Neural progenitor cell (in vitro differentiated cells): ENCODE data around the gene AEN. TPM values are rescaled to one million over a fixed set of nuclear protein-coding genes. Genes with fewer than 3 reads are reported as not detected.

ENCODE experiments used
- DNase-seq: peaks from one replicate; pipeline ENCODE4 v3.0.0-alpha.2; 2016; ENCODE audit warnings: low spot score
- H2AFZ ChIP-seq: fragments of 200-600 bp; sonication (generic); replicated peaks from 2 replicates; pipeline ENCODE4 v1.6.1; 2016; ENCODE audit warnings: antibody characterized with exemption
- H3F3A ChIP-seq: fragments of 200-600 bp; sonication (generic); 2 replicates; pipeline ENCODE4 v1.6.1; 2016; ENCODE audit warnings: antibody characterized with exemption, low read depth
- H3K27ac ChIP-seq: fragments of 200-600 bp; sonication (generic); 2 replicates; pipeline ENCODE4 v1.5.1; 2016; ENCODE audit warnings: mild to moderate bottlenecking
- H3K27me3 ChIP-seq: fragments of 200-600 bp; sonication (generic); 2 replicates; pipeline ENCODE4 v1.6.1; 2016; ENCODE audit warnings: mild to moderate bottlenecking, moderate library complexity
- H3K36me3 ChIP-seq: fragments of 200-600 bp; sonication (generic); 2 replicates; pipeline ENCODE4 v1.5.1; 2016
- H3K4me1 ChIP-seq: fragments of 200-600 bp; sonication (generic); 2 replicates; pipeline ENCODE4 v1.6.1; 2016; ENCODE audit warnings: mixed run types
- H3K4me2 ChIP-seq: fragments of 200-600 bp; sonication (generic); 2 replicates; pipeline ENCODE4 v1.6.1; 2016
- H3K4me3 ChIP-seq: fragments of 200-600 bp; sonication (generic); 2 replicates; pipeline ENCODE4 v1.5.1; 2016
- H3K79me2 ChIP-seq: fragments of 200-600 bp; sonication (generic); 2 replicates; pipeline ENCODE4 v1.6.1; 2016; ENCODE audit warnings: low read depth
- H3K9ac ChIP-seq: fragments of 200-600 bp; sonication (generic); 2 replicates; pipeline ENCODE4 v1.6.1; 2016
- H3K9me3 ChIP-seq: fragments of 200-600 bp; sonication (generic); 2 replicates; pipeline ENCODE4 v1.5.1; 2016; ENCODE audit warnings: low read depth
- H4K20me1 ChIP-seq: fragments of 200-600 bp; sonication (generic); 2 replicates; pipeline ENCODE4 v1.6.1; 2016; ENCODE audit warnings: low read depth
- H3K27ac Mint-ChIP-seq: 3 replicates; pipeline ENCODE4 v1.8.0; 2021; ENCODE audit warnings: mixed read lengths
- H3K27me3 Mint-ChIP-seq: 2 replicates; pipeline ENCODE4 v1.8.0; 2022; ENCODE audit warnings: low read depth, mild to moderate bottlenecking, inconsistent platforms, moderate library complexity, mixed read lengths; ENCODE audit not compliant: insufficient read depth
- H3K36me3 Mint-ChIP-seq: 3 replicates; pipeline ENCODE4 v1.8.0; 2021; ENCODE audit warnings: mixed read lengths
- H3K4me1 Mint-ChIP-seq: 3 replicates; pipeline ENCODE4 v1.8.0; 2021; ENCODE audit warnings: mixed read lengths
- H3K4me3 Mint-ChIP-seq: 3 replicates; pipeline ENCODE4 v1.8.0; 2021; ENCODE audit warnings: mild to moderate bottlenecking, moderate library complexity, mixed read lengths
- H3K9me3 Mint-ChIP-seq: 3 replicates; pipeline ENCODE4 v1.8.0; 2020; ENCODE audit warnings: mixed read lengths
- EZH2 ChIP-seq: fragments of 200-600 bp; sonication (generic); IDR thresholded peaks from 2 replicates; pipeline ENCODE4 v1.6.1; 2017; ENCODE audit warnings: antibody characterized with exemption, mild to moderate bottlenecking, moderate library complexity
- EZH2phosphoT487 ChIP-seq: fragments of 200-600 bp; sonication (generic); IDR thresholded peaks from 2 replicates; pipeline ENCODE4 v1.6.1; 2017; ENCODE audit warnings: antibody characterized with exemption
- total RNA-seq: library from RNA; depleted of rRNA; stranded (reverse); fragments of >200 nt; gene quantifications from 2 replicates; pipeline ENCODE4 v1.2.3, GENCODE V29; 2015; ENCODE audit warnings: low replicate concordance
- TF ChIP-seq, protein P1 (sequence below): fragments of 200-600 bp; sonication (generic); IDR thresholded peaks from 2 replicates; pipeline ENCODE4 v1.5.1; 2017; ENCODE audit warnings: antibody characterized with exemption, mild to moderate bottlenecking

AEN gene
- total RNA-seq, 1 donor from 2014 or later, result 35.0 TPM

DNA sequence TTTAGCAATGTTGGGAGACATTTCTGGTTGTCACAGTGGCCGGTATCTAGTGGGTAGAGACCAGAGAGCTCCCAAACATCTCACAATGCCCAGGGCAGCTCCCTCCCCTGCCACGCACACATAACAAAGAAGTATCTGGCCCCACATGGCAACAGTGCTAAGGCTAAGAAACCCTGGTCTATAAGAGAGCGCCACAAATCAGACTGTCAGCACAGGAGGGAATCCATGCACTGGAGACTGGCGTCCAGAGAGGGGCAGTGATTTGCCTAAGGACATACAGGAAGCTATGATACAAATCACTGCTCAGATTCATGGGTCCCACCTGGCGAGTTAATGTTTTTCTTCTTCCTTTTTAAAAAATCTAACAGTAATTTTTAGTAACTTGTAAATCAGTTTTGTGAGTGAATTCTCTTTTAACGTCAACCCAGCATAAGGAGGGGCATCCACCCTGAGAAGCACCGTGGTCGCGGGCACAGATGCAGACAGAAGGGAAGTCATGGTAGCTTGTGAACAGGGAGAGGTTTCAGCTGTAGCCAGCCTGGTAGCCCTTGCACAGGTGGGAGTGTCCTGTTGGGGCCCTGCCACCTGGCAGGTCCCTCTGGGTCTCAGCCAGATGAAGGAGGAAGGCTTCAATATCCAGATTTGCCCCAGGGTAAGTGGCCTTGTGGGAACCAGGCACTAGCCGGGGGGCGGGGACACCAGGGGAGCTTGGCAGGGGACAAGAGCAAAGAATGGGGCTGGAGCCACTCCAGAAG lies 26.4 kb downstream of the AEN start:
- Histone ChIP-seq H3K4me3 (no peak overlapping the region), H3K4me2 (no peak overlapping the region), H3K79me2 (no peaks in the 10 kb centered on the region), H3K27ac (no peak overlapping the region), H3K27me3 (no peaks in the 10 kb centered on the region), H4K20me1 (no peaks in the 10 kb centered on the region), H2AFZ (no peak overlapping the region), H3F3A (peaks cover 3% of the 10 kb centered on the region), H3K36me3 (no peaks in the 10 kb centered on the region), H3K9ac (no peak overlapping the region), H3K4me1 (no peaks in the 10 kb centered on the region), H3K9me3 (no peaks in the 10 kb centered on the region)
- no peak overlapping the region for H3K4me3 Mint-ChIP-seq
- H3K9me3 Mint-ChIP-seq, result no peaks in the 10 kb centered on the region
- peaks cover 16% of the 10 kb centered on the region for H3K4me1 Mint-ChIP-seq
- peak overlapping the region; percentile 42 for H3K27ac Mint-ChIP-seq
- no peak for DNase-seq
- no peaks in the 10 kb centered on the region for H3K36me3 Mint-ChIP-seq
- H3K27me3 Mint-ChIP-seq, result peaks cover 5% of the 10 kb centered on the region
- TF ChIP-seq EZH2 (no peak), EZH2phosphoT487 (no peak)
- TF ChIP-seq, protein P1, sequence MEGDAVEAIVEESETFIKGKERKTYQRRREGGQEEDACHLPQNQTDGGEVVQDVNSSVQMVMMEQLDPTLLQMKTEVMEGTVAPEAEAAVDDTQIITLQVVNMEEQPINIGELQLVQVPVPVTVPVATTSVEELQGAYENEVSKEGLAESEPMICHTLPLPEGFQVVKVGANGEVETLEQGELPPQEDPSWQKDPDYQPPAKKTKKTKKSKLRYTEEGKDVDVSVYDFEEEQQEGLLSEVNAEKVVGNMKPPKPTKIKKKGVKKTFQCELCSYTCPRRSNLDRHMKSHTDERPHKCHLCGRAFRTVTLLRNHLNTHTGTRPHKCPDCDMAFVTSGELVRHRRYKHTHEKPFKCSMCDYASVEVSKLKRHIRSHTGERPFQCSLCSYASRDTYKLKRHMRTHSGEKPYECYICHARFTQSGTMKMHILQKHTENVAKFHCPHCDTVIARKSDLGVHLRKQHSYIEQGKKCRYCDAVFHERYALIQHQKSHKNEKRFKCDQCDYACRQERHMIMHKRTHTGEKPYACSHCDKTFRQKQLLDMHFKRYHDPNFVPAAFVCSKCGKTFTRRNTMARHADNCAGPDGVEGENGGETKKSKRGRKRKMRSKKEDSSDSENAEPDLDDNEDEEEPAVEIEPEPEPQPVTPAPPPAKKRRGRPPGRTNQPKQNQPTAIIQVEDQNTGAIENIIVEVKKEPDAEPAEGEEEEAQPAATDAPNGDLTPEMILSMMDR, result no peak

DNA sequence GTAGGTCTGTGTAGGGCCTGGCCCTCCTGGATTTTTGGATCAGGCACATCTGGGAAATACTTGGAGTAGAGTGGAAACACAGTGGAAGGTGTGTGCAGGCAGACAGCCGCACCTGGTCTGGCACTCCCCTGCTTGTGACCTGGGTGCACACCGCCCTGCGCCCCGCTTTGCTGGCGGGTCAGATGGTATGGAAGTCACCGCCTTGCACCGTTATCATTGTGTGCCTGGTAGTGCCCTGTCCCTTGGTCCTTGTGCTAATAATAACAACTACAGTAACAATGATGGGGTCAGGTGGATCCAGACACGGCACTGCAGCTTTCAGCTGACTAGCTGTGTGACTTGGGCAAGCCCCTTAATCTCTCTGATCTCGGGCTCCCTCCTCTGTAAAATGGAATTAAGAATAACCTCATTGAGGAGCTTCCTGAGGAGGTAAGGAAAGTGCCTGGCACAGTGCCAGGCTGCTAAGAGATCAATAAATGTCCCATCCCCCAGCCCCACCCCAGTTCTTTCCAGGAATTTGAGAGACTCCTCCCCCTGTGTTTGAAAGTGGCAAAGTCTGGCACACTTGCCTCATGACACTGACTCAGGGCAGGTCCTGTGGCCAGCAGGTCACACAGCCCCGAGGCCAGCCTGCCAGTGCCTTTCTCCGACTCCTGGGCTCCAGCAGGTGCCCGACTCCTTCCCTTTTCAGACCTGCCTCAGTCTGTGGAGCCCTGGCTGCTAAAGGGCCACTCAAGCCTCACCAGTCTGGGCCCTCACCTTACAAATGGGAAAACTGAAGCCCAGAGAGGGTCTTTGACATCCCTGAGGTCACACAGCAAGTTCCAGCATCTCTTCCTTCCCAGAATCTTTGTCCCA lies 27.4 kb downstream of the AEN start:
- H3K36me3 ChIP-seq, result no peaks in the 10 kb centered on the region
- H3K9me3 ChIP-seq, result no peaks in the 10 kb centered on the region
- H3K27me3 ChIP-seq, result no peaks in the 10 kb centered on the region
- no peak overlapping the region for H2AFZ ChIP-seq
- H3K27me3 Mint-ChIP-seq, result peaks cover 8% of the 10 kb centered on the region
- no peak overlapping the region for H3K9ac ChIP-seq
- no peak for TF ChIP-seq EZH2
- no peak for TF ChIP-seq EZH2phosphoT487
- TF ChIP-seq, protein P1, result no peak
- no peaks in the 10 kb centered on the region for H3K9me3 Mint-ChIP-seq
- H3K27ac ChIP-seq, result no peak overlapping the region
- peak overlapping the region; percentile 44 for H3K27ac Mint-ChIP-seq
- no peaks in the 10 kb centered on the region for H3K36me3 Mint-ChIP-seq
- H3K4me3 ChIP-seq, result no peak overlapping the region
- H4K20me1 ChIP-seq, result no peaks in the 10 kb centered on the region
- peaks cover 20% of the 10 kb centered on the region for H3K4me1 Mint-ChIP-seq
- DNase-seq, result no peak
- no peak overlapping the region for H3K4me2 ChIP-seq
- H3K4me1 ChIP-seq, result no peaks in the 10 kb centered on the region
- no peak overlapping the region for H3K4me3 Mint-ChIP-seq
- H3K79me2 ChIP-seq, result no peaks in the 10 kb centered on the region
- peaks cover 3% of the 10 kb centered on the region for H3F3A ChIP-seq

DNA sequence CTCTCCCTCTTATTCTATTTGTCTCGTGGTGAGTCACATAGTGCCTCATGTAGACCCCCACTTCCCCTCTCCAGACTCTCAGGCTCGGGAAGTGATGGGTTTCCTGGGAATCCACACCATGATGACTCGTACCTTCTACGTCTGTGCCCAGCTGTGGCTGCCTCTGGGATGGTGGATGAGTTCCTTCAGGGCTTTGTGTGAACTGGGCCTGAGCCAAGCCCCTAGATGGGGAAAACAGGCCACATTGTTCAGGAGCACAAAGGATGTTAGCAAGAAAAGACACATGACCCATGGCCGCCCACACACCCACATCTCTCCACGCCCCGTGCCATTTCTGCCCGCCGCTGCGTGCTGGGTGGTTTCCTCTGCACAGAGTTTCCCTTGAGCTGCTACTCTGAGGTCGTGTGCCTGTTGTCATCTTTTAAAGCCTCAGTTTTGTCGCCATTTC lies 28.2 kb downstream of the AEN start:
- Histone ChIP-seq H3K27me3 (no peaks in the 10 kb centered on the region), H2AFZ (no peak overlapping the region), H3K36me3 (no peaks in the 10 kb centered on the region), H3F3A (peaks cover 3% of the 10 kb centered on the region), H3K9ac (no peak overlapping the region), H3K4me3 (no peak overlapping the region), H3K9me3 (no peaks in the 10 kb centered on the region), H4K20me1 (no peaks in the 10 kb centered on the region), H3K27ac (no peak overlapping the region), H3K79me2 (no peaks in the 10 kb centered on the region), H3K4me1 (no peaks in the 10 kb centered on the region), H3K4me2 (no peak overlapping the region)
- no peak for DNase-seq
- TF ChIP-seq EZH2phosphoT487 (no peak), EZH2 (no peak)
- TF ChIP-seq, protein P1, result no peak
- Mint-ChIP-seq H3K9me3 (no peaks in the 10 kb centered on the region), H3K4me1 (peaks cover 20% of the 10 kb centered on the region), H3K36me3 (no peaks in the 10 kb centered on the region), H3K27me3 (peaks cover 8% of the 10 kb centered on the region), H3K4me3 (no peak overlapping the region), H3K27ac (peak overlapping the region; percentile 24)
